ENCODE data around the gene DGUOK.
"Not testable (repeated sequence)": the region's sequence is repeated elsewhere in the genome, so short reads cannot be mapped to it uniquely, and the experiment has no call there.

The DGUOK gene

DNA sequence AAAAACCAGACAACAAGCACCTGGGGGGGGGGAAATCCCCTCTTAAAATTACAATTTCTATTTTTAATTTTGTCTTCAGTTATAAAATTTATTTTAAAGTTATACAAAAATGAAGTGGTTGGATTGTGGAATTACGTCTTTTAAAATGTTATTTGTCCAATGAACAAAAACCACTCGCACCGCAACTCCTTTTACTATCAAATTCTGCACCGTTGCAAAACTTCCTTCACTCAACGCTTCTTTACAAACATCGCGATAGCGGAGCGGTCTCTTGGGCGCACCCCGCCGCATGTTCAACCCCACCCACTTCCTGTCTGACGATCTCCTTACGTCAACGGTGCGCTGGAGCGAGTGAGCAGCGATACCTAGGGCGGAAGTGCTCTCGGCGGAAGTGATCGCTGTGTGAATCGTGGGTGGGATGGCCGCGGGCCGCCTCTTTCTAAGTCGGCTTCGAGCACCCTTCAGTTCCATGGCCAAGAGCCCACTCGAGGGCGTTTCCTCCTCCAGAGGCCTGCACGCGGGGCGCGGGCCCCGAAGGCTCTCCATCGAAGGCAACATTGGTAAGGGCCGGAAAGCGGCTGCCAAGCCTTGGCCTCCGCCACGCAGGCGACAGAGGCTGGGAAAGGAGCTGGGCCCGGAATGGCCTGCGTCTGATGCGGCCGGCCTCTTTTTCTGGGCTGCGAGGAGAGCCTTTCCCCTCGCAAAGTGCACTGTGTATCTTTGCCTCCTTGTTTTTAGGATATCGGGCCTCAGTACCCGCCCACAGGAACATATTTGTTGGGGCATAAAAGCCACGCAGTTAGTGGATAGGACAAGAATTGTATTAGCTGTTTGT is at the start of gene DGUOK:
Gene DGUOK (plus strand): TSS at position 388 of the 835 bp plus-strand sequence. CDS start 31 bp downstream, at position 419.
- peak; percentile 99 for DNase-seq

DNA sequence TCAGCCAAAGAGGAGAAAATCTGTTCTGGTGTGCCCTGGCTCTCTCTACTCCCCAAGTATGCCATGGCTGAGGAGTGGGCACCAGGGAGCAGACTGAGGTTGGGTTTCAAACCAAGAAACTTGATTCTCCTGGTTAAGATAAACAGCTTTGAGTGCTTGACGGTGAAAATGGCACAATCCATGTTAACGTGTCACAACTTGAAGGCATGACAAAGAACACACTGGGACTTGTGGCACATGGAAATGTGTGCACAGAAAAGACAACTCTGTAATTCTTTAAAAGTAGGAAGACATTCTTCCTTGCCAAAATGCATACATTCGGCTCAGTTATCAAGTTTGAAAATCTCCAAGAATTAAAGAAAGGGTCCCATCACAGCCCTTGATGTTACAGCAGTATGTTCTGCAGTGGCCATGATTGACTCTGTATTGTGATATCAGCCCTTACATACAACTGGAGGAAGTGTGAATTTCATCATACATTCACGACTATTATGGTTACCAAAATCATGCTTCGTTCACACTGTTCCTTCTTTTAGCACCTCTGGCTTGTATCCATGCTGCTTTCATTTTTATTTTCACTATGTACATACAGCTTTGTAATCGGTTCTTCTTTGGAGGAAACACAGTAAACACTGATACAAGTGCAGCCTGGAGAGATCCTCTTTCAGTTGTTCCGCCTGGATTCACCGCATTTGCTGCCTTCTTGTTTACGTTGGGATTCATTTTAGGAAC is 49.4 kb upstream of the DGUOK start:
- peak; percentile 92 for DNase-seq

DNA sequence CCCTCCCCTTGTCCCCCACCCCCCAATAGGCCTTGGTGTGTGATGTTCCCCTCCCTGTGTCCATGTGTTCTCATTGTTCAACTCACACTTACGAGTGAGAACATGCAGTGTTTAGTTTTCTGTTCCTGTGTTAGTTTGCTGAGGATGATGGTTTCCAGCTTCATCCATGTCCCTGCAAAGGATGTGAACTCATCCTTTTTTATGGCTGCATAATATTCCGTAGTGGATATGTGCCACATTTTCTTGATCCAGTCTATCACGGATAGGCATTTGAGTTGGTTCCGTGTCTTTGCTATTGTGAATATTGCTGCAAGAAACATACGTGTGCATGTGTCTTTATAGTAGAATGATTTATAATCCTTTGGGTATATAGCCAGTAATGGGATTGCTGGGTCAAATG is 48.7 kb upstream of the DGUOK start:
- DNase-seq = not testable (repeated sequence)

- no peak for DNase-seq
These were observed 41.3 kb upstream of the DGUOK start for GRCh38 chr2:73885406-73885805.

DNA sequence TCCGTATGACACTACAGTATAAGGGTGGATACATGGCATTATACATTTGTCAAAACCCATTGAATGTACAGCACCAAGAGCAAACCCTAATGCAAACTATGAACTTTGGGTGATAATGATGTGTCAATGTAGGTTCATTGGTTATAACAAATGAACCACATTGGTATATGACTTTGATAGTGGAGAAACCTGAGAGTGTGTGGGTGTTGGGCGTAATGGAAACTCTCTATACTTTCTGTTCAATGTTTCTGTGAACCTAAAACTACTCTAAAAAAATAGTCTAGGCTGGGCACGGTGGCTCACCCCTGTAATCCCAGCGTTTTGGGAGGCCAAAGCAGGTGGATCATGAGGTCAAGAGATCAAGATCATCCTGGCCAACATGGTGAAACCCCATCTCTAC is 40.3 kb upstream of the DGUOK start:
- no peak for DNase-seq

- not testable (repeated sequence) for DNase-seq
These were observed 38.9 kb upstream of the DGUOK start for GRCh38 chr2:73887596-73888353.

DNA sequence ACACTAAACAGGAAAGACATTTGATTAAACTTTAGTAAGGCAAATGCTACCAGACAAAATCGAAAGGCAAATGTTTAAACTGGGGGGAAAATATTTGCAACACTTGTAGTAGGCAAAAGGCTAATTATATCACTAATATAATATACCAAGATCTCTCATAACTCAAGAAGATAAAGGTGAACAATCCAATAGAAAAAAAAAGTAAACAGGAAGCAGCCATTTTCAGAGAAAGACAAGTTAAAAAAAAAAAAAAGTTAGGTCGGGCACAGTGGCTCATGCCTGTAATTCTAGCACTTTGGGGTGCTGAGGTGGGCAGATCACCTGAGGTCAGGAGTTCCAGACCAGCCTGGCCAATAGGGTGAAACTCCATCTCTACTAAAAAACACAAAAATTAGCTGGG is 38.3 kb upstream of the DGUOK start:
- DNase-seq = no peak

- no peak for DNase-seq
These were observed 37.5 kb upstream of the DGUOK start for GRCh38 chr2:73889206-73889605.

GRCh38 chr2:73890301-73891092 is 36.2 kb upstream of the DGUOK start:
- DNase-seq = no peak

GRCh38 chr2:73891276-73891901 is 35.3 kb upstream of the DGUOK start:
- no peak for DNase-seq

DNA sequence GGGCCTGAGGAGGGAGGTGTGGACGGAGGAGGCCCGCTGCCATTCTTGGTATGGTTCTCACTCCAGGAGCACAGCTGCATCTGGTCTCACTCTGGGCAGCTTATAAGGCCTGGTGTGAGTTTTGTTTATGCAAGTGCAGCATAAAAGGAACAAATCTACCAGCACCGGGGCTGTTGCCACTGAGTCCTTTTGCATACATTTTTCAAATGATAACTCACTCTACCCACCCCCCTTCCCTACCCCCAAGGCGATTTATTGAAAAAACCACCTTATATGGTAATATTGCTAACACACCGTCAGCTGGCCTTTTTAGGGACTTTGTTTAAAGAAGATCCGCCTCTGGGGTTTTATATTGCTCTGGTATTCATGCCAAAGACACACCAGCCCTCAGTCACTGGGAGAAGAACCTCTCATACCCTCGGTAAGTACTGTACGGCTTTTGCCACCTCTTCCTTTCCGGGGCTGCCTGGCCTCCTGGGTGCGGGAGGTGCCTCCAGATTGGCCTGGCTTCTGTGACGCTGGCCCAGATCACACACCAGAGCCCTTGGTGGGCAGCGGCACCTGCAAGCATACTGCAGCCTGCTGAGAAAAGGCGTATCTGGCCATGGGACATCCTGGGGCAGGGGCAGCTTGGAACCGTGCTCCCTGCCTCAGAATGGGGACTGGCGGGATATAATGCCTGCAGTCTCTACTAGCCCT is 33.9 kb upstream of the DGUOK start, which contains the start of gene ACTG2:
Gene ACTG2 (plus strand): TSS at position 378 of the 699 bp plus-strand sequence. CDS start 8,304 bp downstream, outside the sequence.
- no peak for DNase-seq

GRCh38 chr2:73893764-73894474 is 32.8 kb upstream of the DGUOK start:
- DNase-seq = peak; percentile 39

DNA sequence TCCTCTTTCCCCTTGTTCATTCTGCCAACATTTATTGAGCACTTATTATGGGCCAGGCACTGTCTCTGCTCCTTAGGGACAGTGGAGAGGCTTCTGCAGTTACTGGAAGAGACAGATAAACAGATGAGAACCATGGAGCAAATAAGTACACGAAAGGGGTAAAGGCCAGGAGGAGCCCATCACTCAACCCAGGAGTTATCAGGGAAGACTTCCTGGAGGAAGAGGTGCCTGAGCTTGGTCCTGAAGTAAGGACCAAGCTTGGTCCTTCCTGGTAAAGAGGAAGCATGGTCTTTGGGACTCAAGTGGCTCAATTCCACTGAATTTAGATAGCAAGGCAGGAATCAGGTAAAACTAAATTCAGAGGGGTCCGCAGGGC is 32.2 kb upstream of the DGUOK start:
- no peak for DNase-seq

- no peak for DNase-seq
These were observed 31.8 kb upstream of the DGUOK start for GRCh38 chr2:73894877-73895276.

- no peak for DNase-seq
These were observed 31.2 kb upstream of the DGUOK start for GRCh38 chr2:73895473-73895872.

DNA sequence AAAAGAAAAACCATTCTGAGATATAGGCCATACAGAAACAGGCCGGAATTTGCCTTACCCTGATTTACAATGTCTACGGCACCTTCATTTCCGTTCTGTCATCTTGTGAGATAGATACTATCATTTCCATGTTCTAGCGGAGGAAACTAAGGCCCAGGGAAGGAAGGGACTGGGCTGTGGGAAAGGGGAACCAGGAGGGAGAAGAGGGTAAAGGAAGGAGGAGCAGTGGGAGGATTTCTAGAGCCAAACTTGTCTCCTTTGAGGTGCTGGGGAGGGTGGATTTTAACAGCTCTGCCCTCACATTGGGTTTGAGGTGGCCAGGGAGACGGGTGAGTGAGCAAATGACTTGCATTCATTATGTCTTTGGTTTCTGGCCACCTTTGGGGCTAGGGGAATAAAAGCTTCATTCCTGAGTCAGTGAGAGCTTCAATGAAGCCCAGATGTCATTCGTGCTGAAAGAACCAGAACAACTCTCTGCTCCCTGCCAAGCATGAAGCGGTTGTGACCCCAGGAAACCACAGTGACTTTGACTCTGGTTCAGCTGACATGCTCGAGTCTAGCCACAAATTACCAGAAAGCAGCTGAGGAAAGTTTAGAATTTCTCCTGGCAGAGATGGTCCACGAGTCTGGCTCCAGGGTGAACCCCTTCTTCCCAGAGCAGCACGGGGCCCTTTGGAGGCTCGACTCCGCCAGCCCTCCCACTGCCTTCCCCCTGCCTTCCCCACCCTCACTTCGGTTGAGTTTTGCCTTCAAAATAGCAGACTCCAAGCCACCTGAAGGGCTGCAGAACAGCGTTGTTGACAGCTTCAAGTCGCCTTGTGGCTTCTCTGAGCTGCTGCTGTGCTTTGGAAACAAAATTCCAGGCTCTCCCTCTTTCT is 30.1 kb upstream of the DGUOK start:
- DNase-seq = peak; percentile 13

DNA sequence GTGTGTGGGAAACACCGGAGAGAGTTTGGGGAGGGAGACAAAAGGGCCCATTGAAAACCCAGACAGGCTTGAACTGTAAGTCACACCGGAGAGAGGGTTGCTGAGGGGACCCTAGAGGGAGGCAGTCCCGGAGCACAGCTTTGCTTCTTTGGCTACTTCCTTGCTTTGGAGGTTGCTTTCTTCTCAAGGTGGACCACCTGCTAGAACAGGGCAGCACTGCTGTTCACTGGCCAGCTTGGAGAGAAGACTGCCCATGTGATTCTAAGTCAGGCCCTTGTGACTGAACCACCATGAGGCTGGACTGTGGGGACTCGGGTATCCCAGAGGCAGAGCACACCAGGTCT is 29.5 kb upstream of the DGUOK start:
- no peak for DNase-seq

DNA sequence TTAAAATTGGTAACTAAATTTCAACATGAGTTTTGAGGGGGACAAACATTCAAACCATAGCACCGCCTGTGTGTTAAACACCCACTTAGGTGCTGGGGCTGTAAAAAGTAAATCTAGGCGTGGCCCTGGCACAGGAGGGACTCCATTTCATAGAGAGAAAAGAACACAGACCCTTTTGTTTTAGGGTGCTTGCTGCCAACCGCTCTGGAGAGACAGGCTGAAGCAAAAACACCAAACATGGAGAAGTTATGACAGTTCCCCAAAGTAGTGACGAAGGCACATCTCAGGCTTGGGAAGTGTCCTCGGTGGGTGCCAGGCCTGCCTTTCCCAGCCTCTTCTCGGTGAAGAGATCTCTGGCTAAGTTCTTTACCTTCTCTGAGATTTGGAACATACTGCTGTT is 28.7 kb upstream of the DGUOK start:
- DNase-seq = no peak

DNA sequence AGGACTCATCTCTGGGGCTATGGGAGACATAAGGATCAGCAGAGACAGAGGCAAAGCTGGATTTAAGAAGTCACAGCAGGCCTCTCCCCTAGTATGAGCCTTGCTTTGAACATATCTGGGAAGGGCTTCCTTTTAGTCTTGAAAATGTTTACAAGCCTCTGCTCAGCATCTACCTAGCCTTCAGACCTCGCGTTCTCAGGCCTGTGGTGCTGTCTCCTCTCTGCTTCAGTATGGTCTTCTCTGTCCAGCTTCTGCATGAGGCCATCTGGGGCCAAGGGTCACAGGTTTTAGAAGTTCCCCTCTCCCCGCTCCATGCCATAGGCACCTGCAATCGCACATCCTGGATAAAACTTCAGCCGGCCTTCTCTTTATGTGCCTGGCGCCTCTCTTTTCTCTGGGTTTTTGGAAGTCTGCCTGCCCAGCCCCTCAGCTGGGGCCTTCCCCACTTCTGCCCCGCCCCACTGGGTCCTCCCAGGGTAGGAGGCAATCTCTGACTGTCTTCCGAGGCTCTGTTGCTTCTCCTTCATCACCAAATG is 26.8 kb upstream of the DGUOK start:
- no peak for DNase-seq

DNA sequence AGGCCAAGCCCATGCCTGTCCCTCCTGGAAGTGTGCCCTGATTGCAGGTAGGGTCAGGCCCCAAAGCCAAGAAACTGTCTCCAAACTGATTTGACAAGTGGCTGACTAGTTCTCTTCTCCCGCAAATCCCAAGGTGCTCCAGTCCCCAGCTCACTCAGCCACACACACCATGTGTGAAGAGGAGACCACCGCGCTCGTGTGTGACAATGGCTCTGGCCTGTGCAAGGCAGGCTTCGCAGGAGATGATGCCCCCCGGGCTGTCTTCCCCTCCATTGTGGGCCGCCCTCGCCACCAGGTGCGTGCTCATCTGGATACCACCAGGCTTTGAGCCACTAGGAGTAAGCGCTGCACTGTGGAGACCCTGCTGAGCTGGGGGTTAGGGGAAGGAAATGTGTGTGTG is 25.5 kb upstream of the DGUOK start:
- no peak for DNase-seq

Data from MV-4-11 (cell line).